ENCODE data around the gene TRIM28. TPM values are rescaled to one million over a fixed set of nuclear protein-coding genes. Genes with fewer than 3 reads are reported as not detected.

Gene TRIM28
- total and polyA plus RNA-seq, 2 experiments from 2014 or later = 159 to 191 TPM

- peaks cover 4% of the 10 kb centered on the region for H3K36me3 ChIP-seq (replicated peaks; ENCODE audit: insufficient read depth, low read depth)
- H3K79me2 ChIP-seq = peaks cover 62% of the 10 kb centered on the region
- 96% methylated on average over 20 of the region's 20 CpGs for WGBS (ENCODE audit: low lambda C conversion rate, missing lambda C conversion rate)
- no peak overlapping the region for H3K4me3 ChIP-seq
- no peaks in the 10 kb centered on the region for H3K9me3 ChIP-seq (ENCODE audit: low read depth)
- peaks cover 26% of the 10 kb centered on the region for H3K4me1 ChIP-seq (ENCODE audit: insufficient read depth)
- peaks cover 44% of the 10 kb centered on the region for H4K20me1 ChIP-seq (ENCODE audit: insufficient read depth, poor library complexity, severe bottlenecking)
- TF ChIP-seq EZH2 (IDR thresholded peaks at IDR 0.05; ENCODE audit: borderline replicate concordance) (no peak), EZH2phosphoT487 (IDR thresholded peaks at IDR 0.05; ENCODE audit: low read depth, severe bottlenecking, unreplicated experiment) (no peak), CTCF (IDR thresholded peaks at IDR 0.05; ENCODE audit: poor library complexity) (no peak)
- DNase-seq (ENCODE audit: low spot score) = no peak
- H3K4me2 ChIP-seq = no peak overlapping the region
- H3K9me2 ChIP-seq (replicated peaks; ENCODE audit: insufficient read depth) = no peaks in the 10 kb centered on the region
- no peak overlapping the region for H2AFZ ChIP-seq
- no peak overlapping the region for H3K27ac ChIP-seq
- H3K27me3 ChIP-seq = no peaks in the 10 kb centered on the region
These were observed 5.2 kb downstream of the TRIM28 start for GRCh38 chr19:58548859-58549663.

- Histone ChIP-seq H3K9me3 (ENCODE audit: low read depth) (no peaks in the 10 kb centered on the region), H3K4me2 (no peak overlapping the region), H3K4me3 (no peak overlapping the region), H3K27ac (no peak overlapping the region), H3K79me2 (peaks cover 65% of the 10 kb centered on the region), H3K9me2 (replicated peaks; ENCODE audit: insufficient read depth) (no peaks in the 10 kb centered on the region), H2AFZ (no peak overlapping the region), H3K36me3 (replicated peaks; ENCODE audit: insufficient read depth, low read depth) (peaks cover 4% of the 10 kb centered on the region), H3K4me1 (ENCODE audit: insufficient read depth) (peaks cover 29% of the 10 kb centered on the region), H4K20me1 (ENCODE audit: insufficient read depth, poor library complexity, severe bottlenecking) (peaks cover 42% of the 10 kb centered on the region), H3K27me3 (no peaks in the 10 kb centered on the region)
- WGBS (ENCODE audit: low lambda C conversion rate, missing lambda C conversion rate) = 94% methylated on average over 11 of the region's 11 CpGs
- no peak for DNase-seq (ENCODE audit: low spot score)
- TF ChIP-seq EZH2phosphoT487 (IDR thresholded peaks at IDR 0.05; ENCODE audit: low read depth, severe bottlenecking, unreplicated experiment) (no peak), CTCF (IDR thresholded peaks at IDR 0.05; ENCODE audit: poor library complexity) (no peak), EZH2 (IDR thresholded peaks at IDR 0.05; ENCODE audit: borderline replicate concordance) (no peak)
These were observed 5.9 kb downstream of the TRIM28 start for GRCh38 chr19:58549664-58550361.

- H3K4me1 ChIP-seq (ENCODE audit: insufficient read depth) = peaks cover 28% of the 10 kb centered on the region
These were observed 6.7 kb downstream of the TRIM28 start for GRCh38 chr19:58550362-58551122.

More at GRCh38 chr19:58550362-58551122, 6.7 kb downstream of the TRIM28 start:
- no peak overlapping the region for H2AFZ ChIP-seq
- no peaks in the 10 kb centered on the region for H3K27me3 ChIP-seq
- no peak overlapping the region for H3K4me2 ChIP-seq
- DNase-seq (ENCODE audit: low spot score) = no peak
- no peaks in the 10 kb centered on the region for H3K9me2 ChIP-seq (replicated peaks; ENCODE audit: insufficient read depth)
- peaks cover 60% of the 10 kb centered on the region for H3K79me2 ChIP-seq
- WGBS (ENCODE audit: low lambda C conversion rate, missing lambda C conversion rate) = 94% methylated on average over 13 of the region's 13 CpGs
- TF ChIP-seq CTCF (IDR thresholded peaks at IDR 0.05; ENCODE audit: poor library complexity) (no peak), EZH2 (IDR thresholded peaks at IDR 0.05; ENCODE audit: borderline replicate concordance) (no peak), EZH2phosphoT487 (IDR thresholded peaks at IDR 0.05; ENCODE audit: low read depth, severe bottlenecking, unreplicated experiment) (no peak)
- H3K9me3 ChIP-seq (ENCODE audit: low read depth) = no peaks in the 10 kb centered on the region
- peaks cover 4% of the 10 kb centered on the region for H3K36me3 ChIP-seq (replicated peaks; ENCODE audit: insufficient read depth, low read depth)
- H3K4me3 ChIP-seq = no peak overlapping the region
- no peak overlapping the region for H3K27ac ChIP-seq
- H4K20me1 ChIP-seq (ENCODE audit: insufficient read depth, poor library complexity, severe bottlenecking) = peaks cover 35% of the 10 kb centered on the region

Data from hepatocyte (in vitro differentiated cells).